GM04504 (cell line): ENCODE data around the gene MBIP.

Source experiments
- DNase-seq: peaks from one replicate; pipeline ENCODE4 v3.0.0-alpha.2; 2012; ENCODE audit warnings: low read depth

Gene MBIP

GRCh38 chr14:36313898-36314297, 6.5 kb downstream of the MBIP start:
- no peak for DNase-seq

DNA sequence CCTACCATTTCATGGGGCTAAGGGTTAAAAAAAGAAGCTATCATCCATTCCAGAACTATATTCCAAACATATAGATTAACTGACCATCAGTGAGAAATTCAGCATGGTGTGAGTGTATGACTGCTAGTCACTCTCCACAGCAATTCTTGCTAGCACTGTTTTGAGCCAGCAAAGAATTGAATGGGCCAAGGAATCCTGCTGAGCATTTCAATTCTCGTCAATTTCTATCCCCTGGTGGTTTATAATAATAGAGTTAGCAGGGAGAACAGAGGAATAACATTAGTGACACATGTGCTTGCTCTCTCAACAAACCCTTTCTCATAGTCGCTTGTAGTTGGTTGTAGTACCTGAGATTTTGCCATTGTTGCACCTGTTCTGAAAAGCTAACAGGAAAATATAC, 7.2 kb downstream of the MBIP start:
- no peak for DNase-seq

- DNase-seq, result no peak
Measured at GRCh38 chr14:36306836-36307235, 13.6 kb downstream of the MBIP start.

DNA sequence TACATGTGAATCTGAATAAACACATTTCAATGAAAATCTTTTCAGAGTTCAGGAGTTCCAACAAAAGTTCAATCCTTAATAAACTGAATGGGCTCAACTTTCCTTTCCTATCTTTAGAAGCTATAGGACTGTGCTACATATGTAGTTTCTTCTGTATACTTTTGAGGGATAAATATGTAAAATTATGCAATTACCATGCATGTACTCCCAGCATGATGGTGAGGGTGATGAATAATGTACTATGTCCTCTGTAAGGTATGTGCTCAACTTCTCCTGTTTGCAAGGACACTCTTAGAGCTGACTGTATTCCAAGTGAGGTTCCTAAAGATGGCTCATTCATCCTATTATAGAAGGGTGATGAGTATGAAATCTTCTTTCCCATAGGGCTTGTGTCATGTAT, 15.5 kb downstream of the MBIP start:
- DNase-seq, result no peak

DNA sequence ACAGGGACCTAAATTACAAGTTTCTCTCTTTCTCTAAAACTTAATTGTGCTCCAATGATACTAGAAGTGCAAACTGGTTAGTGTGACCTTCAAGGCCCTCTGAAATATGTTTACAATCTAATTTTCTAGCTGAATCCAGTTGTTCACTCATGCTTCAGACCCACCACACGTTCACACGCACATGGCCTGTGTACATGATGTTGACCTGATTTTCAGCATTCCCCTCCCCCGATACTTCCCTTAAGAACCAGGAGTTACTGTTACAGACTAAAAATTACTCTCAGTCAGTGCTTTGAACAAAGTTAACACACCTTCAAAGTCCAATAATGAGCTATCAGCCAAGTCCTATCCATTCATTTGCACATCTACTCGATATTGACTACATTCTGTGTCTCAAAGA, 16.5 kb downstream of the MBIP start:
- no peak for DNase-seq

DNA sequence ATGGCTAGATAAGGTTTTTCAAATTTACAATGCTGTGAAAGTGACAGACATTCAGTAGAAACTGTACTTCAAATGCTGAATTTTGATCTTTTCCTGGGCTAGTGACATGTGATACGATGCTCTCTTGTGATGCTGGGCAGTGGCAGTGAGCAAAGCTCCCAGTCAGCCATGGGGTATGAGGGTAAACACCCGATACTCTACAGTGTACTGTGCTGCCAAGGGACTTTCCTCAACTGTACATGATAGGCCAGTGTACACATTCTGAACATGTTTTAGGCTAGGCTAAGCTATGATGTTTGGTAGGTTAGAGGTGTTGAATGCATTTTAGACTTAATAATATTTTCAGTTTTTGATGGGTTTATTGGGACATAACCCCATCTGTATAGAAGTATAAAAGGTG, 17.6 kb downstream of the MBIP start:
- no peak for DNase-seq

DNA sequence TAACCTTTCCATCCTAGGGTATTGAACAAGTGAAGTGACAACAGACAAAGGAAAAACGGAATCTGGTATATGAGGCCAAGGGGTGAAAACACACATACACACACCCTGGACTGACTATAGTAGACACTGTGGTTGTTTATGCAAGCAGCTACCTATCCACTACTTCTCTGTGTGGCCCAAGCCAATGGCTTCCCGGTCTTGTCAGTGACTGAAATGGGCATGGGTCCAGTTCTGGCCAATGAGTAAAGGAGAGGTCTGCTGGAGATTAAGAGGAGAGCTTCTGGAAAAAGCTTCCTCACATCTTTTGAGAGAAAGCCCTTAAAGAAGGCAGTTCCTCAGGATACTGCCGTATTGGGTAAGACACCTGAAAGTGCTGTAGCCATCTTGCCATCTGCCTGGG, 19.3 kb downstream of the MBIP start:
- DNase-seq, result no peak

DNA sequence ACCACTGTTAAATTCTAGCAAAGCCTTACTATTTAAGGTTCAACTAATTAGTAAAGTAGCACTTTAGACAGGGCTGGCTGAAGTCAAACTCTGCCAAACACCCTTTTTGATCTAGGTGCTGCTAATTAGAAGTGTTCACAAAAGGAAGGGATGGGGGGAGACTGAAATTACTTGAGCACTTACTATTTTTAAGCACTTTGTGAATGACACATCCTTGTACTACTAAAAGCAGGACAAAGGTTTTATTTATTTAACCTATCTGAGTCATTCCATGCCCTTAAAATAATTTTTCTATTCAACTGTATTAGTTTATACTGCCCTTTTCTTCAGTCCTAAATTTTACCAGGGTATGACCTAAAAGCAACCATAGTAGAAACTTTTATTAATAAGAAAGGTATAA, 20.1 kb downstream of the MBIP start:
- no peak for DNase-seq

DNA sequence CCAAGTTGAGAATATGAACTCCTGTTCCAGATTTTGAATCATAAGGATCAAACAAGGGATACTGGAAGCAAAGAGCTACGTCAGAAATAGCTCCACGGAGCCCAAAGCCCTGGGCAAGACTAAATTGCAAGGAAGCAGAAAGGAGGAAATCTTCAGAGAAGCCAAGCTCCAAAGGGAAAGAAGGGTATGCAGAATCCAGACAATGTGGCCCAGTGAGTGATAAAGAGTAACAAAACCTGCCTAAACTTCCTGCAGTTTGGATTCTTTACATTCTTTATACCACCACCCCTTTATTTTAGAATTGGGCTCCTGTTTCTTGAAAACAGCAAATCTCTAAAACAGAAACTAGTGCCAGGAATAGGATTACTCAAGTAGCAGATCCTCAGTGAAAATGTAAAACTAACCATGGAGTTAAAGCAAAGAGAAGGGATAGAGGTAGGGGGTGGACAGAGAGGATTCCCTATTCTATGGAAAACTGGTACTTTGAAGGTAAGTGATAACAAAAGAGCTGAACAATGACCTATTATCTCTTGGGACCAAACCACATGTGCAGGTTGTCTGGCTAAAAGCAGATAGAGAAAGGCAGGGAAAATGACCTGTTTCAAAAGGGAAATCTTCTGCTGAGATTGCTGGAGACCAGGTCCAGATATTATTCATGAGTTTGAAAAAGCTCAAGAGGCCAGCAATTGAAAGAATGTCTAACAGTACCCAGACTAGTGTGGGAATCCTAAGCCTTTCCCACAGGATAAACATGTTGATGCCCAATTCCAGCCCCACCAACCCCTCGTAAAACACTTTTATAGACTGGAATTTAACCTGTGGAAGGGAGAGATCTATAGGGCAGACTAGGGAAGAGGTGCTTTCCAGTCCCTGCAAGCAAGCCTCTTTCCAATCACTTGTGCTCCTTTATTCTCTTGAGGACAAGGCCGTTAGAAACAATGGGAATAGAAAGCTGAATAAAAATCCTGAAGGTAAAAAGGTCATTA, 24.5 kb downstream of the MBIP start:
- no peak for DNase-seq

DNA sequence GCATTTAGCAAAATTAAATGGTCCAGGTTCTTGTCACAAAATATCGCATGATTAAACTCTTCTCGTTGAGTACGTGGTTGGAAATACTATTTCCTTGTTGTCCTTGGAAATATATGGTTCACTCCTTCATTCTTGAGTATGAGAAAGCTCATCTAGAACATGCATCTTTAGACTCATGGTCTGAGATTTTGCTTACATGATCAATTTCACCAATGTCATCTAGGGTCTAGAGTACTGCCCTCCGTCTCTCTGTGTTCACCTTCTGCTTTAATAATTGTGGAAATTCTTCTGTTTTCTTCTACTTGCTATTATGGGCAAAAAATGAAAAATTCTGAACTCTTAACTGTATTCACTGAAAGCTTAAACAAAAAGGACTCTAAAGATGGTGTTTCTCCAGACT, 25.9 kb downstream of the MBIP start:
- no peak for DNase-seq

DNA sequence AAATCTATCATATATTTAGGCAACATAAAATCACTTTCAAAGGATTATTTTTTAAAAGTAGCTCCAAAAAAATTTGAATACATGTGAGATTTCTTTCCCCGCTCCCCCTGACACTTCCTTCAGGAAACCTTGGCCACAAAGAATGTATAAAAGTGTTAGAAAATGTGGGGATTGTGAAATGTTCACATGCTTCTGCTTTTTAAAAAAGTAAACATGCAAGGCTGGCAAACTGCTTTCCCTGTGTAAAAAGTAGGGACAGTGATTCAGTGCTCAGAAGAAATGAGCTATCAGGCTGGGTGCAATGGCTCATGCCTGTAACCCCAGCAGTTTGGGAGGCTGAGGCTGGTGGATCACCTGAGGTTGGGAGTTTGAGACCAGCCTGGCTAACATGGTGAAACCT, 26.6 kb downstream of the MBIP start:
- DNase-seq, result peak; percentile 19

- no peak for DNase-seq
Measured at GRCh38 chr14:36289954-36290353, 30.5 kb downstream of the MBIP start.

DNA sequence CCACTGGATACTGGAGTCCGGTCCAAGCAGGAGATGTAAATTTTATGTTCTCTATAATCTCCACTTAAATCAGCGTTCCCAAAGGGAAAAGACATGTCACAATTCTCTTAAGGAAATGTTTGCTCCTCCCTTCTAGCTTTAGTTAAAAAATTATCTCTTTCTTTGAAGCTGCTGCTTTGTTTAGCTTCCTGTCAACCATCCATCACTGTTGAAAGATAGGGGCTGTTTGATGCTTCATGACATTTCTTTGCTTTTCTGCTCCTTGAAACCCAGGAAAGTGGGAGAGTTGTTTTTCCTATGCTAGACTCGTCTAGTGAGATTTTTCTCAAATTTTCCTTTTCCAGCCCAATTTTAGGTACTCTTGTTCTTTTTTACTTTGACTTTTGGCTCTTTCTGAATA, 31.9 kb downstream of the MBIP start:
- DNase-seq, result no peak

DNA sequence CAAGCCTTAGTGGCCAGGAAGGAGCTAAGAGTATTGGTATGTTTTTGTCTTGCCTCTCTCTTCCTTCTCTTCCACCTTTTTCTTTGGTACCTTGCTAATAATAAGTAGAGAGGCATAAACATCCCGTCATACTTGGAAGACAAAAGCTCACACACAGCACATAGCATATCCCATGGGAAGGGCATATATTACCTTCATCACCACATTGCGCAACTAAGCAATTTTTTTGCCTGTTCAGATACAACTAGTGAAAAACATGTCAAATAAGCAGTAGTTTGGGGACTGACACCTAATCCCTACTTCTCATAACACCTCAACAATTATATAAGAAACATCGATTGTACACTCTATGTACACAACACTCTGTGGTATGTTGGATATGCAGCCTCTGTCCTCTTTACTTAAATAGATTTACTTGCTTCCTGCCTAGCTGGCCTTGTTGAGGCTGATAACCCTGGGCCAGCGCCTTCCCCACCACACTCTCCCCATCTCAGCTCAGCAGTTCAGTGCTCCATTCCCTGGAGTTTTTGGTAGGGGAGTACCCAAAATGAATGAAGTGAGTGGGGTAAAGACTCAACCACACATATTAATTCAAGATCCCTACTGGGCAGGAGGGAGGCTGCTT, 35.4 kb downstream of the MBIP start:
- DNase-seq, result no peak

DNA sequence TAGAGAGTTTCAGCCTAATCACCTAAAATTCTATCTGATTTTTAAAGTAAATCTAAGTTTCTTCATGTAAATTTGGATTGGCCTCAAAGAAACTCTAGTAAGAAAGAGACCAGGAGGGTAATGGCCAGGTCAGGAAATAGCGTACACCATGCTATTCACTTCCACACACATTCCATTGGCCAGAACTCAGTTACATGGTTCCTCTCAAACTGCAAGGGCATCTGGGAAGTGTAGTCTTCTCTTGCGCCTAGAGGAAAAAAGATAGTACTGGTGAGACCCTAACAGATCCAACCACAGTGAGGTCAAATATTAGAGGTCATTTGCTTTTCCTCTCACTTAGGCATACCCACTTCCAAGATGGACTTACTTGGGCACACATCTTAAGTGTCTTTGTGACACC, 39.1 kb downstream of the MBIP start:
- DNase-seq, result no peak

- DNase-seq, result no peak
Measured at GRCh38 chr14:36279306-36280190, 40.9 kb downstream of the MBIP start.

GRCh38 chr14:36275741-36276140, 44.7 kb downstream of the MBIP start:
- DNase-seq, result no peak

DNA sequence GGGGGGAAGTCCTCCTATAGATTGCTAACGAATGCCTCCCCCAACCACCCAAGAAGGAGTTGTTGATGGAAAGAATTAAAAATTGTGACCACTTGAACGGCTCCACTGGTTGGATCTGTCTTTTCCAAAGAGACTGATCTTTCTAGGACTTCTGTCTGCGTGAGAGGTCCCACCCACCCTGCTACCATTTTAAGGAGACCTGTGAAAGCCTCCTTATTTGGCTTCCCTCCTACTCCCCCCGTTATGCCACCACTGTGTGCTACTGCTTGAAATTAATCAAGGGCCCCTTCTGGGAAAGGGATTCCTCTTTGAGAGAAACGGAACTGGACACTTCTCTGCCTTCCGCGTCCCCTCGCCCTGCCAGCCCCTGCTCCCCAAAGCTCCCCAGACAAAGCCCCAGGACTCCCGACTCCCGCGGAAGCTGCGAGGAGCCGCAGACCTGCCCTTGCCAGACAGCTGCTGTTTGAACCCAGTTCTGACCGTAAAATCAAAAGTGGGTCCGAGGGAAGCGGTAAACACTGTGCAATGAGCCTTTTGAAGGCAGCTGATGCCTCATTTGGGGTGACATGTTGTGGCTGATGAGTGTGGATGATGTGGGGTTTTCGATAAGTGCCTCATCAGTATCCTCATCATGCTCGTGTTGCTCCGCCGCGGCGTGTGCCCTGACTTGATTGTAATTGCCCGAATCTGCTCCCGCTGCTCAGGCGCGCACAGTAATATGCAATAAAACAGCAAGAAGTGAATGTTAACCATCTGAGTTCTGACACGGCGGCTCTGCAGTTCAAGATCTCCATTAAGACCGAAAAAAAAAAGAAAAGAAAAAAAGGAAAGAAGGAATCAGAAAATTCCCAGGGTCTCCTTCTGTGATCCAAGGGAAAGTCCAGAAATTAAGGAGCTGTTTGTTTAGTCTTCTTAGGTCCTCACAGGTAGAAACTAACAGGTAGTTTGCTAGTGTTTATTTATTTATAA, 48.2 kb downstream of the MBIP start:
- no peak for DNase-seq

GRCh38 chr14:36271222-36271621, 49.2 kb downstream of the MBIP start:
- DNase-seq, result no peak

- DNase-seq, result no peak
Measured at GRCh38 chr14:36270191-36270590, 50.2 kb downstream of the MBIP start.

- no peak for DNase-seq
Measured at GRCh38 chr14:36268121-36268520, 52.3 kb downstream of the MBIP start.
